NCI-H128 (cell line): ENCODE results near the gene PP2D1.
"Not testable (repeated sequence)": the region's sequence is repeated elsewhere in the genome, so short reads cannot be mapped to it uniquely, and the experiment has no call there.

Experiments
- DNase-seq: peaks from one replicate; lab custom pipeline; 2025; ENCODE audit not compliant: unreplicated experiment; lab: John Stamatoyannopoulos, UW

PP2D1 gene

GRCh38 chr3:19972054-19972453 lies 40.0 kb downstream of the PP2D1 start:
- DNase-seq: no peak

- DNase-seq: no peak
Measured at GRCh38 chr3:19970327-19970726, 41.7 kb downstream of the PP2D1 start.

GRCh38 chr3:19967812-19968211 lies 44.3 kb downstream of the PP2D1 start:
- no peak for DNase-seq

GRCh38 chr3:19967208-19967607 lies 44.9 kb downstream of the PP2D1 start:
- DNase-seq: no peak

- no peak for DNase-seq
Measured at GRCh38 chr3:19961960-19962359, 50.1 kb downstream of the PP2D1 start.

GRCh38 chr3:19960696-19961095 lies 51.4 kb downstream of the PP2D1 start:
- DNase-seq: no peak

GRCh38 chr3:19959505-19959904 lies 52.6 kb downstream of the PP2D1 start:
- no peak for DNase-seq

- DNase-seq: not testable (repeated sequence)
Measured at GRCh38 chr3:19957354-19957753, 54.7 kb downstream of the PP2D1 start.

- no peak for DNase-seq
Measured at GRCh38 chr3:19954676-19955075, 57.4 kb downstream of the PP2D1 start.

- no peak for DNase-seq
Measured at GRCh38 chr3:19950316-19950715, 61.7 kb downstream of the PP2D1 start.

GRCh38 chr3:19948226-19948591 lies 63.9 kb downstream of the PP2D1 start:
- DNase-seq: no peak

GRCh38 chr3:19947549-19948225 lies 64.4 kb downstream of the PP2D1 start:
- DNase-seq: no peak

- DNase-seq: peak; percentile 84
Measured at GRCh38 chr3:19946832-19947548, 65.1 kb downstream of the PP2D1 start, which contains the start of gene RAB5A. RAB5A (plus strand) TSS chr3:19947097; CDS start chr3:19950899, 3,802 bp downstream.

- DNase-seq: no peak
Measured at GRCh38 chr3:19945969-19946831, 65.9 kb downstream of the PP2D1 start.

GRCh38 chr3:19945534-19945933 lies 66.5 kb downstream of the PP2D1 start:
- DNase-seq: no peak

- DNase-seq: no peak
Measured at GRCh38 chr3:19940643-19941042, 71.4 kb downstream of the PP2D1 start.

GRCh38 chr3:19938295-19938627 lies 73.8 kb downstream of the PP2D1 start:
- no peak for DNase-seq

- DNase-seq: no peak
Measured at GRCh38 chr3:19937459-19938294, 74.4 kb downstream of the PP2D1 start.
